A549 (cell line): ENCODE data around the gene BTG1.

Experiments
- CHD4 ChIP-seq: fragments of 200-600 bp; sonication (generic); IDR thresholded peaks from 2 replicates; pipeline ENCODE4 v1.6.1; 2016; ENCODE audit warnings: antibody characterized with exemption, mild to moderate bottlenecking, borderline replicate concordance
- HOXB5 ChIP-seq: fragments of 250-450 bp; sonication (Bioruptor Pico); IDR thresholded peaks from 2 replicates; pipeline ENCODE4 v1.5.0; 2020; ENCODE audit warnings: mild to moderate bottlenecking, moderate library complexity
- JUNB ChIP-seq: fragments of >200 bp; sonication (Bioruptor Twin); formaldehyde crosslinking; IDR thresholded peaks from 2 replicates; pipeline ENCODE4 v1.6.1; 2016
- KDM5A ChIP-seq: fragments of 200-600 bp; sonication (generic); IDR thresholded peaks from 2 replicates; pipeline ENCODE4 v1.6.1; 2016; ENCODE audit warnings: antibody characterized with exemption, mild to moderate bottlenecking
- MYC ChIP-seq: IDR thresholded peaks from 2 replicates; pipeline ENCODE4 v1.6.1; 2012; ENCODE audit warnings: mild to moderate bottlenecking, inconsistent platforms, low read length, improper control_type of control experiment, borderline replicate concordance
- NFE2L2 ChIP-seq: fragments of 150-350 bp; conservative IDR thresholded peaks from 2 replicates; pipeline ENCODE4 v1.6.1; 2014; ENCODE audit warnings: low read length
- POLR2A ChIP-seq: IDR thresholded peaks from 2 replicates; pipeline ENCODE4 v1.6.1; 2012; ENCODE audit warnings: mild to moderate bottlenecking, low read length
- TF ChIP-seq, protein P1 (sequence below): fragments of >200 bp; sonication (Bioruptor Twin); formaldehyde crosslinking; IDR thresholded peaks from 3 replicates; pipeline ENCODE4 v1.5.1; 2016
- TF ChIP-seq, protein P2 (sequence below): IDR thresholded peaks from 2 replicates; pipeline ENCODE4 v1.6.1; 2012

- TF ChIP-seq CHD4, result no peak
- no peak for TF ChIP-seq NFE2L2
- no peak for TF ChIP-seq KDM5A
- TF ChIP-seq, protein P1, sequence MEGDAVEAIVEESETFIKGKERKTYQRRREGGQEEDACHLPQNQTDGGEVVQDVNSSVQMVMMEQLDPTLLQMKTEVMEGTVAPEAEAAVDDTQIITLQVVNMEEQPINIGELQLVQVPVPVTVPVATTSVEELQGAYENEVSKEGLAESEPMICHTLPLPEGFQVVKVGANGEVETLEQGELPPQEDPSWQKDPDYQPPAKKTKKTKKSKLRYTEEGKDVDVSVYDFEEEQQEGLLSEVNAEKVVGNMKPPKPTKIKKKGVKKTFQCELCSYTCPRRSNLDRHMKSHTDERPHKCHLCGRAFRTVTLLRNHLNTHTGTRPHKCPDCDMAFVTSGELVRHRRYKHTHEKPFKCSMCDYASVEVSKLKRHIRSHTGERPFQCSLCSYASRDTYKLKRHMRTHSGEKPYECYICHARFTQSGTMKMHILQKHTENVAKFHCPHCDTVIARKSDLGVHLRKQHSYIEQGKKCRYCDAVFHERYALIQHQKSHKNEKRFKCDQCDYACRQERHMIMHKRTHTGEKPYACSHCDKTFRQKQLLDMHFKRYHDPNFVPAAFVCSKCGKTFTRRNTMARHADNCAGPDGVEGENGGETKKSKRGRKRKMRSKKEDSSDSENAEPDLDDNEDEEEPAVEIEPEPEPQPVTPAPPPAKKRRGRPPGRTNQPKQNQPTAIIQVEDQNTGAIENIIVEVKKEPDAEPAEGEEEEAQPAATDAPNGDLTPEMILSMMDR, result no peak
- TF ChIP-seq, protein P2, sequence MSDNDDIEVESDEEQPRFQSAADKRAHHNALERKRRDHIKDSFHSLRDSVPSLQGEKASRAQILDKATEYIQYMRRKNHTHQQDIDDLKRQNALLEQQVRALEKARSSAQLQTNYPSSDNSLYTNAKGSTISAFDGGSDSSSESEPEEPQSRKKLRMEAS, result no peak
- no peak for TF ChIP-seq POLR2A
- TF ChIP-seq HOXB5 (CRISPR knock-in tag), result no peak
- TF ChIP-seq MYC, result no peak
- TF ChIP-seq JUNB, result no peak
These were observed 7.0 kb downstream of the BTG1 start for GRCh38 chr12:92138626-92139025.
